ENCODE results near the gene SDF2. TPM values are rescaled to one million over a fixed set of nuclear protein-coding genes. Genes with fewer than 3 reads are reported as not detected.
A peak's percentile ranks its signal among the peaks of the same experiment; 100 is the strongest.
"Not testable (repeated sequence)": the region's sequence is repeated elsewhere in the genome, so short reads cannot be mapped to it uniquely, and the experiment has no call there.

SDF2 gene
- total RNA-seq, 1 experiment from 2014 or later: 79.9 TPM

DNA sequence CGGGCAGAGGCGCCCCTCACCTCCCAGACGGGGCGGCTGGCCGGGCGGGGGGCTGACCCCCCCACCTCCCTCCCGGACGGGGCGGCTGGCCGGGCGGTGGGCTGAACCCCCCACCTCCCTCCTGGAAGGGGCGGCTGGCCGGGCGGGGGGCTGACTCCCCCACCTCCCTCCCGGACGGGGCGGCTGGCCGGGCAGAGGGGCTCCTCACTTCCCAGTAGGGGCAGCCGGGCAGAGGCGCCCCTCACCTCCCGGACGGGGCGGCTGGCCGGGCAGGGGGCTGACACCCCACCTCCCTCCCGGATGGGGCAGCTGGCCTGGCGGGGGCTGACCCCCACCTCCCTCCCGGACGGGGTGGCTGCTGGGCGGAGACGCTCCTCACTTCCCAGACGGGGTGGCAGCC, 57.7 kb downstream of the SDF2 start:
- DNase-seq (ENCODE audit: low read depth); in situ Hi-C loops (cut with HindIII; ENCODE audit: low pct_unique_long_range_greater_than_20kb, low sequenced_read_pairs): not testable (repeated sequence)

DNA sequence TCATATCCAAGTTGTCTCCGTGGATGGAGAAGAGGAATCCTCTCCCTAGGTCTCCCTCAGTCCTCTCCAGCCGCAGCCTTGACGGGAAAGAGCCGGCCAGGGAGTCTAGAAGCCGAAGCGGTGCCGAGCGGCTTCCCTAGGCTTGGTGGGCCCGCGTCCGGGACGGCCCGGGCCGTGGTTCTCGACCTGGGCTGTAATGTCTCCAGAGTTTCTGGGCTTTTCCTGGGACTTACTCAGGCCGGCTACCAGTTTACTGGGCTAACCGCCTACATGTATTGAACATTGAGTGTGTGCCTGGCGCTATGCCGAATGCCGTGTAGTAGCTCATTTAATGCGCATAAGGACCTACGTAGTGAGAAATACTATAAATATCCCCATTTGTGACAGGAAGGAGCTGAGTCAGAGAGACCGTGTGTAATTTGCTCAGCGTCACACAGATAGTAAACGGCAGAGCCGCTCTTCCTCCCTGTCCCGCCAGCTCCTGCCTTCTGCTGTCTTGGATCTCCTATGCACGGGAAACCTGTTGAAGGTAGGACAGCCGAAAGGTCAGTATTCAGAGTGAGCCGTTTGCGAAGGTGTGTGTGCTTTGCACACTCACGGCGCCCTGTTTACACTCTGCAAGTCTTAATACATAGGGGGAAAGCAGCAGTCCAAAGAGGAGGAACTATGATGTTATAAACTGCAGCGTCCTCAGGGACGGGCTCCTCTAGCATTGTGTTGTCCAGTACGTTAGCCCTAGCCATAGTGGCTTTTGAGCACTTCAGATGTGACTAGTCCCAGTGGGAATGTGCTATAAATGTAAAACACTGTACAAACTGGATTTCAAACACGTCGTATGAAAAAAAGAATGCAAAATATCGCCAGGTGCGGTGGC, 62.2 kb downstream of the SDF2 start:
- peak; percentile 74 for DNase-seq (ENCODE audit: low read depth)
- in situ Hi-C loops (cut with HindIII; ENCODE audit: low pct_unique_long_range_greater_than_20kb, low sequenced_read_pairs): no loop called here

DNA sequence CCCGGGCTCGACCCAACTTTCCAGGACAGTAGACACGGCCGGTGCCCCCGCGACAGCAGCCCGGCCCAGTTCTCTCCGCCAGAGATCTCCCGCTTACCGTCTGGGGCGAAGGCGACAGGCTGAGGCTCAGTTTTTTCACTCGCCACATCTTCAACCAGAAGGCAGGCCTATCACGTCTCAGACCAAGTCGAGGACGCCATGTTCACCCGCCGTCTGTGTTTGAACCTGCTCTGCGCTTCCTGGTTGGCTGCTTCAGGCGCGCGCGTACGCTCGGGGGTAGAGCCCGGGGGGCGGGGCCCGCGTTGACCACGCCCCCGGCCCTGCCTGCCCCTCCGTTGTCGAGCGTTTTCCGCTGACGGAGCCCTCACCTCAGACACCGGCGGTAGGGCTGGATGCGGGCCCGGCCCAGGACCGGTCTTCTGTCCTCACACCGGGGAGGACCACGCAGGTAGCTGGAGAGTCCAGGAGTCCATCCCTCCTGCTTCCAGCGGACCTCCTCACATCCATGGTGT, 62.9 kb downstream of the SDF2 start, which contains the start of gene SPAG5:
Gene SPAG5, minus strand, starts transcription at position 227 of the 512 bp plus-strand sequence. Its CDS starts 79 bp downstream, at position 148.
- DNase-seq (ENCODE audit: low read depth): peak; percentile 94
- in situ Hi-C loops (cut with HindIII; ENCODE audit: low pct_unique_long_range_greater_than_20kb, low sequenced_read_pairs): no loop called here

GRCh38 chr17:28598389-28598788, 63.3 kb downstream of the SDF2 start:
- no peak for DNase-seq (ENCODE audit: low read depth)

More at GRCh38 chr17:28598389-28598788, 63.3 kb downstream of the SDF2 start:
- in situ Hi-C loops (cut with HindIII; ENCODE audit: low pct_unique_long_range_greater_than_20kb, low sequenced_read_pairs): no loop called here

Other genes starting within 250 kb of the SDF2 start
- not detected in 2 replicates for gene SLC13A2, start 188.3 kb downstream of the SDF2 start, total RNA-seq (2014; rRNA removed; shearing (Covaris generic); ENCODE audit: low replicate concordance)
- not detected in 2 replicates for gene FOXN1, start 155.6 kb downstream of the SDF2 start, total RNA-seq (2014; rRNA removed; shearing (Covaris generic); ENCODE audit: low replicate concordance)
- gene UNC119, start 109.3 kb downstream of the SDF2 start, total RNA-seq (2014; rRNA removed; shearing (Covaris generic); ENCODE audit: low replicate concordance): 47.6 and 67.4 TPM in 2 replicates
- gene PIGS, start 90.4 kb downstream of the SDF2 start, total RNA-seq (2014; rRNA removed; shearing (Covaris generic); ENCODE audit: low replicate concordance): 62.5 and 73.2 TPM in 2 replicates
- gene ALDOC, start 85.0 kb downstream of the SDF2 start, total RNA-seq (2014; rRNA removed; shearing (Covaris generic); ENCODE audit: low replicate concordance): 178 and 219 TPM in 2 replicates
- 73.0 and 355 TPM in 2 replicates for gene SPAG5, start 62.9 kb downstream of the SDF2 start, total RNA-seq (2014; rRNA removed; shearing (Covaris generic); ENCODE audit: low replicate concordance)
- gene RSKR, start 47.7 kb downstream of the SDF2 start, total RNA-seq (2014; rRNA removed; shearing (Covaris generic); ENCODE audit: low replicate concordance): 0.70 and 3.2 TPM in 2 replicates
- gene BLTP2, start 16.7 kb downstream of the SDF2 start, total RNA-seq (2014; rRNA removed; shearing (Covaris generic); ENCODE audit: low replicate concordance): 62.0 and 73.6 TPM in 2 replicates
- 12.6 and 16.8 TPM in 2 replicates for gene SUPT6H, start 299 bp upstream of the SDF2 start, total RNA-seq (2014; rRNA removed; shearing (Covaris generic); ENCODE audit: low replicate concordance)
- gene PROCA1, start 50.0 kb upstream of the SDF2 start, total RNA-seq (2014; rRNA removed; shearing (Covaris generic); ENCODE audit: low replicate concordance): 4.2 and 7.4 TPM in 2 replicates
- 394 and 482 TPM in 2 replicates for gene RAB34, start 56.0 kb upstream of the SDF2 start, total RNA-seq (2014; rRNA removed; shearing (Covaris generic); ENCODE audit: low replicate concordance)
- 631 and 1,120 TPM in 2 replicates for gene RPL23A, start 58.1 kb upstream of the SDF2 start, total RNA-seq (2014; rRNA removed; shearing (Covaris generic); ENCODE audit: low replicate concordance)
- 10.6 and 43.5 TPM in 2 replicates for gene TLCD1, start 64.3 kb upstream of the SDF2 start, total RNA-seq (2014; rRNA removed; shearing (Covaris generic); ENCODE audit: low replicate concordance)
- 2.2 and 3.5 TPM in 2 replicates for gene NEK8, start 66.9 kb upstream of the SDF2 start, total RNA-seq (2014; rRNA removed; shearing (Covaris generic); ENCODE audit: low replicate concordance)
- gene TRAF4, start 82.1 kb upstream of the SDF2 start, total RNA-seq (2014; rRNA removed; shearing (Covaris generic); ENCODE audit: low replicate concordance): 49.3 and 61.6 TPM in 2 replicates
- gene FAM222B, start 180.9 kb upstream of the SDF2 start, total RNA-seq (2014; rRNA removed; shearing (Covaris generic); ENCODE audit: low replicate concordance): 1.4 and 2.6 TPM in 2 replicates
- 53.5 and 59.9 TPM in 2 replicates for gene ERAL1, start 193.1 kb upstream of the SDF2 start, total RNA-seq (2014; rRNA removed; shearing (Covaris generic); ENCODE audit: low replicate concordance)
- 121 and 133 TPM in 2 replicates for gene FLOT2, start 235.8 kb upstream of the SDF2 start, total RNA-seq (2014; rRNA removed; shearing (Covaris generic); ENCODE audit: low replicate concordance)
- gene DHRS13, start 241.2 kb upstream of the SDF2 start, total RNA-seq (2014; rRNA removed; shearing (Covaris generic); ENCODE audit: low replicate concordance): 36.2 and 50.4 TPM in 2 replicates

All from Caki2 (cell line).